IMR-90 (cell line): ENCODE results near the gene CYP17A1.
"Not testable (repeated sequence)": the region's sequence is repeated elsewhere in the genome, so short reads cannot be mapped to it uniquely, and the experiment has no call there.

ENCODE experiments used
- CEBPB ChIP-seq: IDR thresholded peaks from 2 replicates; pipeline ENCODE4 v1.6.1; 2012; ENCODE audit warnings: low read depth, low read length, improper control_type of control experiment
- POLR2A ChIP-seq: IDR thresholded peaks from 2 replicates; pipeline ENCODE4 v1.6.1; 2012; ENCODE audit warnings: mild to moderate bottlenecking, low read depth, low read length
- TF ChIP-seq, protein P1 (sequence below): conservative IDR thresholded peaks from 2 replicates; pipeline ENCODE4 v1.5.1; 2012; ENCODE audit warnings: mild to moderate bottlenecking, low read depth, low read length, improper control_type of control experiment
- TF ChIP-seq, protein P2 (sequence below): fragments of 150-350 bp; IDR thresholded peaks from 2 replicates; pipeline ENCODE4 v1.6.1; 2017; ENCODE audit warnings: mild to moderate bottlenecking, antibody characterized with exemption, low read length, low read depth

DNA sequence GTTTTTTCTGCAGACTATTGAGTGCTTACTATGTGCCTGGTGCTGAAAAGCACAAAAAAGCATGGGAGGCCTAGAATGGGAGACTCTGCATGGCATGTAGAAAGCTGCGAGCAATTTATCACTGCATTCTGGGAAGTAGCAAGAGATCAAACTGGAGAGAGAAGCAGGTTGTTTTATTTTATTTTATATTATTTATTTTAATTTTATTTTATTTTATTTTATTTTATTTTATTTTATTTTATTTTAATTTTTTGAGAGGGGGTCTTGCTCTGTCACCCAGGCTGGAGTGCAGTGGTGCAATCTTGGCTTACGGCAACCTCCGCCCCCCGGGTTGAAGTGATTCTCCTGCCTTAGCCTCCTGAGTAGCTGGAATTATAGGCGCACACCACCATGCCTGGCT is 17.2 kb downstream of the CYP17A1 start:
- TF ChIP-seq, protein P1, sequence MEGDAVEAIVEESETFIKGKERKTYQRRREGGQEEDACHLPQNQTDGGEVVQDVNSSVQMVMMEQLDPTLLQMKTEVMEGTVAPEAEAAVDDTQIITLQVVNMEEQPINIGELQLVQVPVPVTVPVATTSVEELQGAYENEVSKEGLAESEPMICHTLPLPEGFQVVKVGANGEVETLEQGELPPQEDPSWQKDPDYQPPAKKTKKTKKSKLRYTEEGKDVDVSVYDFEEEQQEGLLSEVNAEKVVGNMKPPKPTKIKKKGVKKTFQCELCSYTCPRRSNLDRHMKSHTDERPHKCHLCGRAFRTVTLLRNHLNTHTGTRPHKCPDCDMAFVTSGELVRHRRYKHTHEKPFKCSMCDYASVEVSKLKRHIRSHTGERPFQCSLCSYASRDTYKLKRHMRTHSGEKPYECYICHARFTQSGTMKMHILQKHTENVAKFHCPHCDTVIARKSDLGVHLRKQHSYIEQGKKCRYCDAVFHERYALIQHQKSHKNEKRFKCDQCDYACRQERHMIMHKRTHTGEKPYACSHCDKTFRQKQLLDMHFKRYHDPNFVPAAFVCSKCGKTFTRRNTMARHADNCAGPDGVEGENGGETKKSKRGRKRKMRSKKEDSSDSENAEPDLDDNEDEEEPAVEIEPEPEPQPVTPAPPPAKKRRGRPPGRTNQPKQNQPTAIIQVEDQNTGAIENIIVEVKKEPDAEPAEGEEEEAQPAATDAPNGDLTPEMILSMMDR = not testable (repeated sequence)
- TF ChIP-seq, protein P2, sequence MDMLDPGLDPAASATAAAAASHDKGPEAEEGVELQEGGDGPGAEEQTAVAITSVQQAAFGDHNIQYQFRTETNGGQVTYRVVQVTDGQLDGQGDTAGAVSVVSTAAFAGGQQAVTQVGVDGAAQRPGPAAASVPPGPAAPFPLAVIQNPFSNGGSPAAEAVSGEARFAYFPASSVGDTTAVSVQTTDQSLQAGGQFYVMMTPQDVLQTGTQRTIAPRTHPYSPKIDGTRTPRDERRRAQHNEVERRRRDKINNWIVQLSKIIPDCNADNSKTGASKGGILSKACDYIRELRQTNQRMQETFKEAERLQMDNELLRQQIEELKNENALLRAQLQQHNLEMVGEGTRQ = not testable (repeated sequence)
- TF ChIP-seq CEBPB, POLR2A: not testable (repeated sequence)
